Upper lobe of left lung (tissue), 6 donors: ENCODE results near the gene GDF2. TPM values are rescaled to one million over a fixed set of nuclear protein-coding genes. Genes with fewer than 3 reads are reported as not detected.

ENCODE experiments used
- ATAC-seq, 2 donors: fragments of 200-7000 bp; cut with Tn5 transposase; one replicate each; pipeline ENCODE4 v1.9.1; 2022; ENCODE audit warnings: mild to moderate bottlenecking in 2 of 2, moderate library complexity in 2 of 2; ENCODE audit not compliant: low FRiP score in 2 of 2
- DNase-seq, 2 donors: peaks; one replicate each; pipeline ENCODE4 v3.0.0-alpha.2; 2019 to 2020
- H3K27ac ChIP-seq, 4 donors: fragments of 200-600 bp; sonication (generic); one replicate each; pipeline ENCODE4 v1.5.1; 2016 to 2019
- H3K27me3 ChIP-seq, 4 donors: fragments of 200-600 bp; sonication (generic); one replicate each; pipeline ENCODE4 v1.5.1; 2017 to 2019
- H3K36me3 ChIP-seq, 4 donors: fragments of 200-600 bp; sonication (generic); one replicate each; pipeline ENCODE4 v1.5.1; 2016 to 2019
- H3K4me1 ChIP-seq, 4 donors: fragments of 200-600 bp; sonication (generic); one replicate each; pipeline ENCODE4 v1.5.1; 2018 to 2019
- H3K4me3 ChIP-seq, 4 donors: fragments of 200-600 bp; sonication (generic); one replicate each; pipeline ENCODE4 v1.5.1; 2017 to 2019; ENCODE audit warnings: mild to moderate bottlenecking in 2 of 4, moderate library complexity in 1 of 4
- H3K9me3 ChIP-seq, 4 donors: fragments of 200-600 bp; sonication (generic); one replicate each; pipeline ENCODE4 v1.5.1; 2018 to 2019
- EP300 ChIP-seq, 4 donors: sonication (generic); formaldehyde crosslinking; IDR thresholded peaks; one replicate each; pipeline ENCODE4 v1.5.1; 2017; ENCODE audit warnings: antibody characterized with exemption in 4 of 4, control low read depth in 2 of 4
- POLR2A ChIP-seq, 4 donors: fragments of 450-650 bp; IDR thresholded peaks; one replicate each; pipeline ENCODE4 v1.5.1; 2016 to 2017; ENCODE audit warnings: antibody characterized with exemption in 4 of 4, mild to moderate bottlenecking in 2 of 4
- POLR2AphosphoS5 ChIP-seq, 2 donors: sonication (generic); formaldehyde crosslinking; IDR thresholded peaks; one replicate each; pipeline ENCODE4 v1.5.1; 2017; ENCODE audit warnings: antibody characterized with exemption in 2 of 2
- WGBS, 2 donors: methylation state at CpG; one replicate each; pipeline ENCODE4 v1.1.5; 2017 to 2018; 5-methylcytosine and 5-hydroxymethylcytosine counted together
- total RNA-seq, 6 donors: library from RNA; depleted of rRNA in 4 of 6; stranded (reverse); fragments of >200 nt in 4 of 6; gene quantifications; one replicate each; pipeline versions ENCODE4 v1.1.0 to v1.2.1, GENCODE V29; 2016 to 2021
- TF ChIP-seq, protein P1 (sequence below), 6 experiments: fragments of 450-650 bp in 4 of 6; fragments of 200-600 bp in 2 of 6; sonication (generic) in 2 of 6; IDR thresholded peaks; one replicate each; pipeline ENCODE4 v1.5.1; 2016 to 2019; ENCODE audit warnings: antibody characterized with exemption in 6 of 6
- donor health status: DM: no; HTN: no; CAD: no; lungs with moderate emphysema.
- donor health status: DM: no; HTN: yes; CAD: no; lungs with severe emphysema.

GDF2 gene
- total RNA-seq, 6 donors from 2014 or later = not detected

GRCh38 chr10:47357131-47357582 is 34.9 kb downstream of the GDF2 start:
- Histone ChIP-seq H3K9me3 (no peaks in the 10 kb centered on the region), H3K27ac (no peak overlapping the region), H3K36me3 (no peaks in the 10 kb centered on the region), H3K27me3 (no peaks in the 10 kb centered on the region), H3K4me3 (no peak overlapping the region), H3K4me1 (no peaks in the 10 kb centered on the region)
- ATAC-seq (no peak), DNase-seq (peak in 1 of 2 donors; percentile 46)
- TF ChIP-seq EP300 (IDR thresholded peaks at IDR 0.05) = no peak
- TF ChIP-seq POLR2A (IDR thresholded peaks at IDR 0.05) = no peak
- TF ChIP-seq POLR2AphosphoS5 (IDR thresholded peaks at IDR 0.05) = no peak
- TF ChIP-seq, protein P1, sequence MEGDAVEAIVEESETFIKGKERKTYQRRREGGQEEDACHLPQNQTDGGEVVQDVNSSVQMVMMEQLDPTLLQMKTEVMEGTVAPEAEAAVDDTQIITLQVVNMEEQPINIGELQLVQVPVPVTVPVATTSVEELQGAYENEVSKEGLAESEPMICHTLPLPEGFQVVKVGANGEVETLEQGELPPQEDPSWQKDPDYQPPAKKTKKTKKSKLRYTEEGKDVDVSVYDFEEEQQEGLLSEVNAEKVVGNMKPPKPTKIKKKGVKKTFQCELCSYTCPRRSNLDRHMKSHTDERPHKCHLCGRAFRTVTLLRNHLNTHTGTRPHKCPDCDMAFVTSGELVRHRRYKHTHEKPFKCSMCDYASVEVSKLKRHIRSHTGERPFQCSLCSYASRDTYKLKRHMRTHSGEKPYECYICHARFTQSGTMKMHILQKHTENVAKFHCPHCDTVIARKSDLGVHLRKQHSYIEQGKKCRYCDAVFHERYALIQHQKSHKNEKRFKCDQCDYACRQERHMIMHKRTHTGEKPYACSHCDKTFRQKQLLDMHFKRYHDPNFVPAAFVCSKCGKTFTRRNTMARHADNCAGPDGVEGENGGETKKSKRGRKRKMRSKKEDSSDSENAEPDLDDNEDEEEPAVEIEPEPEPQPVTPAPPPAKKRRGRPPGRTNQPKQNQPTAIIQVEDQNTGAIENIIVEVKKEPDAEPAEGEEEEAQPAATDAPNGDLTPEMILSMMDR (IDR thresholded peaks at IDR 0.05) = no peak
- WGBS, 2 donors = 95 to 100% methylated on average over 1 to 12 of the region's 12 CpGs

- H3K36me3 ChIP-seq = no peaks in the 10 kb centered on the region
- DNase-seq (no peak), ATAC-seq (no peak)
- no peak overlapping the region for H3K4me3 ChIP-seq
- no peak overlapping the region for H3K27ac ChIP-seq
- H3K4me1 ChIP-seq = no peaks in the 10 kb centered on the region
- WGBS, 2 donors = 95 to 100% methylated on average over 1 to 3 of the region's 3 CpGs
- H3K27me3 ChIP-seq = no peaks in the 10 kb centered on the region
- H3K9me3 ChIP-seq = no peaks in the 10 kb centered on the region
- TF ChIP-seq EP300 (IDR thresholded peaks at IDR 0.05) (no peak), POLR2A (IDR thresholded peaks at IDR 0.05) (no peak), POLR2AphosphoS5 (IDR thresholded peaks at IDR 0.05) (no peak)
- TF ChIP-seq, protein P1 (IDR thresholded peaks at IDR 0.05) = no peak
Observed at GRCh38 chr10:47357911-47358310, 35.7 kb downstream of the GDF2 start.

DNA sequence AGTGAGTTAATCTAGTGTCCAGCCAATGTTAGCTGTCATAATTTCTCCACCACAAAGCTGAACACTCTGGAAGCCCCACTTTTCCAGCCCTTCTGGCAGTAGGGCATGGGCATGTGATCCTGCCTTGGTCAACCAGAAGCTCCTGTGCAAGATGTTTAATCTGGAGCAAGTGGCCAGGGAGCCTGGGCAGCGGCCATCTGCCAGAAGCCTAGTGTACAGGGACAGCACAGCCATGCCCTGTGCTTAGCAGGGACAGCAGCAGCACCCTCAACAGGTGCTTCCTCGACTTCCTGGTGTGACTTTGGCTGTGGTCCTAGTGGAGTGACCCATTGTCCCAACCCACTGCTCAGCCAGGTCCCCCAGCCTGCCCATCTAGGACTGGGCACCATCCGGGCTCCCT is 36.2 kb downstream of the GDF2 start:
- no peaks in the 10 kb centered on the region for H3K27me3 ChIP-seq
- no peak for TF ChIP-seq EP300 (IDR thresholded peaks at IDR 0.05)
- H3K27ac ChIP-seq = no peak overlapping the region
- ATAC-seq (no peak), DNase-seq (no peak)
- H3K36me3 ChIP-seq = no peaks in the 10 kb centered on the region
- no peaks in the 10 kb centered on the region for H3K4me1 ChIP-seq
- H3K4me3 ChIP-seq = no peak overlapping the region
- no peaks in the 10 kb centered on the region for H3K9me3 ChIP-seq
- WGBS, 2 donors = 65 to 83% methylated on average over 3 of the region's 3 CpGs

- Histone ChIP-seq H3K27ac (no peak overlapping the region), H3K9me3 (no peaks in the 10 kb centered on the region), H3K36me3 (no peaks in the 10 kb centered on the region), H3K27me3 (no peaks in the 10 kb centered on the region), H3K4me1 (no peaks in the 10 kb centered on the region), H3K4me3 (no peak overlapping the region)
- WGBS, 2 donors = 84 to 86% methylated on average over 2 of the region's 2 CpGs
- TF ChIP-seq, protein P1 (IDR thresholded peaks at IDR 0.05) = no peak
- TF ChIP-seq EP300 (IDR thresholded peaks at IDR 0.05) = no peak
- TF ChIP-seq POLR2AphosphoS5 (IDR thresholded peaks at IDR 0.05) = no peak
- no peak for TF ChIP-seq POLR2A (IDR thresholded peaks at IDR 0.05)
- ATAC-seq (no peak), DNase-seq (no peak)
Observed at GRCh38 chr10:47359101-47359500, 36.8 kb downstream of the GDF2 start.

DNA sequence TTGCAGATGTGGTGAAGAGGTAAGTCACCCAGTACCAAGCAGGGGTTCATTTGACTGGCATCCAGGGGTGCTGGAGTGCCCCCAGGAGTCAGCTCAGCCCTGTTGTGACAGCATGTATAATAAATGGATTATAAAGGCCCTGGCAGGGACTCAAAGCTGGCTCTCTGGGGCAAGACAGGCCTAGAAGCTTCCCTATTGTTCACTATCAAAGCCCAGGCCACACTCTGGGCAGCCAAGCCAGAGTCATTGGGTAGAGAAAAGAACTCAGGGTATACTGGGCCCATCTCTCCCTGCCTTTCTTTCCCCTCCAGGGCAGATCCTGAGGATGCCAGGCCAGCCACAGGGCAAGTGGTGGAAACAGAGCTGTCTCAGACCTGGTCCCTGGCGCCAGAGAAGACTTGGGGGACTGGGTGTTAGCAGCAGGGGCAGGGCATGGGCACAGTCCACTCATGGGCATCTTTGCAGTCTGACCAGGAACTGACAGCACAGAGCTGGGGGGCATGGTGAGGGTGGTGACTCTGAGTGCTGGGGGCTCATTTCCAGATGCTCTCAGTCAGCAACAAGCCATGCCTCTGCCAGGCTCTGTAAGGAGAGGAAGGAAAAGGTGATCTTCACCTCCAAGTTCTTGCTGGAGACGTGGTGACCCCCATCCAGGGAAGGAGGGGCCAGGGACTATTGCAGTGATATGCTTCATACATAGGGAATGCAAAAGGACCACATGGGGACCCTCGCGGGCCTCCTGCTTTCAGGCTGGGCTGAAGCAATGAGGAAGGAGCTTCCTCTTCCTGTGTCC is 37.6 kb downstream of the GDF2 start:
- no peaks in the 10 kb centered on the region for H3K27me3 ChIP-seq
- no peaks in the 10 kb centered on the region for H3K4me1 ChIP-seq
- no peaks in the 10 kb centered on the region for H3K9me3 ChIP-seq
- no peak overlapping the region for H3K4me3 ChIP-seq
- TF ChIP-seq POLR2AphosphoS5 (IDR thresholded peaks at IDR 0.05) (no peak), POLR2A (IDR thresholded peaks at IDR 0.05) (no peak), EP300 (IDR thresholded peaks at IDR 0.05) (no peak)
- TF ChIP-seq, protein P1 (IDR thresholded peaks at IDR 0.05) = no peak
- ATAC-seq (no peak), DNase-seq (no peak)
- WGBS, 2 donors = 67 to 78% methylated on average over 4 of the region's 4 CpGs
- no peak overlapping the region for H3K27ac ChIP-seq
- no peaks in the 10 kb centered on the region for H3K36me3 ChIP-seq
